K562 (cell line): Measurements from ENCODE around the gene UBE2S. TPM values are rescaled to one million over a fixed set of nuclear protein-coding genes. Genes with fewer than 3 reads are reported as not detected.

Experiments
- ARHGAP35 ChIP-seq: fragments of 450-650 bp; IDR thresholded peaks from 2 replicates; pipeline ENCODE4 v1.6.1; 2018; ENCODE audit not compliant: partially characterized antibody
- BDP1 ChIP-seq: IDR thresholded peaks from 3 replicates; pipeline ENCODE4 v1.6.1; 2011; ENCODE audit not compliant: insufficient read length, insufficient read depth
- CBFB ChIP-seq: sonication (generic); formaldehyde crosslinking; IDR thresholded peaks from 2 replicates; pipeline ENCODE4 v1.4.0; 2020; ENCODE audit warnings: mild to moderate bottlenecking, missing genetic modification reagents
- CHD2 ChIP-seq: IDR thresholded peaks from 2 replicates; pipeline ENCODE4 v1.6.1; 2011; ENCODE audit warnings: low read depth, low read length
- ERF ChIP-seq: fragments of 450-650 bp; formaldehyde crosslinking; IDR thresholded peaks from 2 replicates; pipeline ENCODE4 v1.4.0; 2020; ENCODE audit warnings: mild to moderate bottlenecking, mixed read lengths
- HNRNPL ChIP-seq: fragments of 200-400 bp; formaldehyde crosslinking; IDR thresholded peaks from 2 replicates; pipeline ENCODE4 v1.6.1; 2017; ENCODE audit warnings: low read depth, mild to moderate bottlenecking, low read length
- KHSRP ChIP-seq: fragments of 450-650 bp; IDR thresholded peaks from 2 replicates; pipeline ENCODE4 v1.6.1; 2017
- MECOM ChIP-seq: fragments of 250-450 bp; sonication (Bioruptor Pico); IDR thresholded peaks from 2 replicates; pipeline ENCODE4 v1.8.0; 2022; ENCODE audit warnings: inconsistent platforms
- PRMT5 ChIP-seq: sonication (generic); formaldehyde crosslinking; IDR thresholded peaks from 2 replicates; pipeline ENCODE4 v1.5.0; 2020; ENCODE audit warnings: missing genetic modification reagents
- SMC3 ChIP-seq: conservative IDR thresholded peaks from 2 replicates; pipeline ENCODE4 v1.6.1; 2011; ENCODE audit warnings: low read depth, low read length, improper control_type of control experiment; ENCODE audit not compliant: insufficient read depth
- ZKSCAN1 ChIP-seq: fragments of 150-350 bp; IDR thresholded peaks from 2 replicates; pipeline ENCODE4 v1.6.1; 2016; ENCODE audit warnings: low read depth, low read length
- ZNF239 ChIP-seq: fragments of 250-450 bp; sonication (Bioruptor Pico); IDR thresholded peaks from 2 replicates; pipeline ENCODE4 v1.4.0; 2020; ENCODE audit warnings: mild to moderate bottlenecking
- ZNF274 ChIP-seq: IDR thresholded peaks from 2 replicates; pipeline ENCODE4 v1.6.1; 2011; ENCODE audit warnings: low read depth, mild to moderate bottlenecking, low read length, moderate library complexity, borderline replicate concordance
- ZNF584 ChIP-seq: fragments of 200-800 bp; sonication (Bioruptor generic); IDR thresholded peaks from 2 replicates; pipeline ENCODE4 v1.6.1; 2016; ENCODE audit warnings: low read depth, mild to moderate bottlenecking, missing genetic modification characterization, missing compliant biosample characterization
- ZNF707 ChIP-seq: fragments of 250-450 bp; sonication (Bioruptor Pico); conservative IDR thresholded peaks from 2 replicates; pipeline ENCODE4 v1.8.0; 2022; ENCODE audit warnings: inconsistent platforms, mild to moderate bottlenecking, moderate library complexity
- polyA plus RNA-seq, 8 experiments: library from polyadenylated mRNA; depleted of rRNA in 4 of 8; stranded (reverse) in 5 of 8; unstranded in 3 of 8; fragments of >200 nt; fragmentation: Nextera tagmentation in 2 of 8; fragmentation: Illumina TruSeq in 1 of 8; extraction: Ambion mirVana in 2 of 8; extraction: Trizol in 1 of 8; gene quantifications; 2 replicates each; pipeline versions ENCODE4 v1.2.1 to v1.2.3, GENCODE V29; 2011 to 2014; ENCODE audit warnings: inconsistent platforms in 1 of 8, missing spikeins in 1 of 8
- total RNA-seq, 7 experiments: library from RNA; depleted of rRNA in 6 of 7; stranded (reverse); fragments of >200 nt in 6 of 7; fragmentation: Illumina TruSeq in 2 of 7; extraction: Trizol in 2 of 7; gene quantifications; 2 replicates each; pipeline versions ENCODE4 v1.2.1 to v1.2.3, GENCODE V29; 2011 to 2021; ENCODE audit warnings: low replicate concordance in 1 of 7
- TF ChIP-seq, protein P1 (sequence below), 3 experiments: IDR thresholded peaks in 2 of 3; conservative IDR thresholded peaks in 1 of 3; 2 replicates each; pipeline ENCODE4 v1.5.1; 2011 to 2012; ENCODE audit warnings: low read length in 3 of 3, mild to moderate bottlenecking in 3 of 3, control low read depth in 2 of 3, improper control_type of control experiment in 1 of 3, inconsistent platforms in 1 of 3, low read depth in 1 of 3, mixed read lengths in 1 of 3, moderate library complexity in 1 of 3; ENCODE audit not compliant: insufficient read depth in 2 of 3
- TF ChIP-seq, protein P2 (sequence below): fragments of 450-650 bp; IDR thresholded peaks from 2 replicates; pipeline ENCODE4 v1.6.1; 2014; ENCODE audit warnings: low read depth, mild to moderate bottlenecking, moderate library complexity, borderline replicate concordance
- TF ChIP-seq, protein P3 (sequence below): fragments of 200-800 bp; sonication (Bioruptor generic); IDR thresholded peaks from 2 replicates; pipeline ENCODE4 v1.6.1; 2017; ENCODE audit warnings: missing genetic modification characterization, missing compliant biosample characterization
- TF ChIP-seq, protein P4 (sequence below): fragments of 450-650 bp; IDR thresholded peaks from 2 replicates; pipeline ENCODE4 v1.6.1; 2017; ENCODE audit warnings: antibody characterized with exemption, mild to moderate bottlenecking
- TF ChIP-seq, protein P5 (sequence below): sonication (generic); formaldehyde crosslinking; IDR thresholded peaks from 2 replicates; pipeline ENCODE4 v1.9.0; 2022; ENCODE audit warnings: mild to moderate bottlenecking, missing genetic modification reagents

UBE2S gene
- total and polyA plus RNA-seq, 9 of the 15 experiments (the other 6 are each of a cell fraction or from before 2014, with no cell fraction given): 1.5 to 1,305 (median 157) TPM

DNA sequence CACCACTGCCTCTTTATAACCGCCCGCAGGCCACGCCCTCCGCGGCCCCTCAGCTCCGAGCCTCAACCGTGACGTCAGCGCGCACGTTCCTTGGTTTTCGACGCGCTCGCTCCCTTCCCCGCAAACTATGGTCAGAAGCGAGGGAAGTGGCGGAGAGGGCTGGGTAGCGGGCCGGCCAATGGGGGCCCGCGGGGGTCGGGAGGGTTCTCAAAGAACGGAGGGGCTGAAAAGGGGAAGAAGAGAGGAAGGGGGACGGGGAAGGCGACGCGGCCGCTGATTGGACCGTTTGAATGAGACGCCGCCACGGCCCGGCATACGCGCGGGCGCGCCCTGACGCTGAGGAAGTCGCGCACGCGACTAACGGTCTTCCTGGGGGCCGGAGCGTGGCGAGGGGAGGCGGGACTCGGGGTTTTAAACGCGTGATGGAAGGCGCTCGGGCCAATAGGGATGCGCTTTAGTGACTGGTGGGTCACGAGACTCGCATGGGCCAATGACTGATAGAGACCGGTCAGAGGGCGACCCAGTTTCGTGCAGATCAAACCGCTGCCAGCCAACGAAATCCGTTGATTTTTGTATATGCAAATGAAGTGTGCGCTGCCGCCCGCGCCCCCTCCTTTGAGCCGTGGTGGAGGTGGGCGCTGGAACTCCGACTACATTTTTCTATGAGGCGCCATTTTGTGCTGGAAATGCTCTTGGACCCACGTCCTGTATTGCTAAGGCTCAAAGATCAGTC is 378 bp upstream of the UBE2S start (continued):
- TF ChIP-seq BDP1 (no peak), CBFB (CRISPR knock-in tag) (no peak), ZNF274 (no peak; the same call in 1 of the 2 replicates), SMC3 (no peak), CHD2 (peak; percentile 71), KHSRP (peak; percentile 69), ARHGAP35 (no peak), ZNF707 (CRISPR knock-in tag) (no peak), ZNF239 (no peak), HNRNPL (no peak), ZKSCAN1 (no peak), ERF (CRISPR knock-in tag) (no peak), MECOM (no peak), PRMT5 (CRISPR knock-in tag) (no peak), ZNF584 (CRISPR knock-in tag) (no peak)
- TF ChIP-seq, protein P1, sequence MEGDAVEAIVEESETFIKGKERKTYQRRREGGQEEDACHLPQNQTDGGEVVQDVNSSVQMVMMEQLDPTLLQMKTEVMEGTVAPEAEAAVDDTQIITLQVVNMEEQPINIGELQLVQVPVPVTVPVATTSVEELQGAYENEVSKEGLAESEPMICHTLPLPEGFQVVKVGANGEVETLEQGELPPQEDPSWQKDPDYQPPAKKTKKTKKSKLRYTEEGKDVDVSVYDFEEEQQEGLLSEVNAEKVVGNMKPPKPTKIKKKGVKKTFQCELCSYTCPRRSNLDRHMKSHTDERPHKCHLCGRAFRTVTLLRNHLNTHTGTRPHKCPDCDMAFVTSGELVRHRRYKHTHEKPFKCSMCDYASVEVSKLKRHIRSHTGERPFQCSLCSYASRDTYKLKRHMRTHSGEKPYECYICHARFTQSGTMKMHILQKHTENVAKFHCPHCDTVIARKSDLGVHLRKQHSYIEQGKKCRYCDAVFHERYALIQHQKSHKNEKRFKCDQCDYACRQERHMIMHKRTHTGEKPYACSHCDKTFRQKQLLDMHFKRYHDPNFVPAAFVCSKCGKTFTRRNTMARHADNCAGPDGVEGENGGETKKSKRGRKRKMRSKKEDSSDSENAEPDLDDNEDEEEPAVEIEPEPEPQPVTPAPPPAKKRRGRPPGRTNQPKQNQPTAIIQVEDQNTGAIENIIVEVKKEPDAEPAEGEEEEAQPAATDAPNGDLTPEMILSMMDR (IDR thresholded peaks at IDR 0.05 in 2 of 3, conservative IDR thresholded peaks at IDR 0.05 in 1 of 3; ENCODE audit: insufficient read depth in 2 of 3, low read depth in 1 of 3, low read length in 3 of 3): no peak
- TF ChIP-seq, protein P2, sequence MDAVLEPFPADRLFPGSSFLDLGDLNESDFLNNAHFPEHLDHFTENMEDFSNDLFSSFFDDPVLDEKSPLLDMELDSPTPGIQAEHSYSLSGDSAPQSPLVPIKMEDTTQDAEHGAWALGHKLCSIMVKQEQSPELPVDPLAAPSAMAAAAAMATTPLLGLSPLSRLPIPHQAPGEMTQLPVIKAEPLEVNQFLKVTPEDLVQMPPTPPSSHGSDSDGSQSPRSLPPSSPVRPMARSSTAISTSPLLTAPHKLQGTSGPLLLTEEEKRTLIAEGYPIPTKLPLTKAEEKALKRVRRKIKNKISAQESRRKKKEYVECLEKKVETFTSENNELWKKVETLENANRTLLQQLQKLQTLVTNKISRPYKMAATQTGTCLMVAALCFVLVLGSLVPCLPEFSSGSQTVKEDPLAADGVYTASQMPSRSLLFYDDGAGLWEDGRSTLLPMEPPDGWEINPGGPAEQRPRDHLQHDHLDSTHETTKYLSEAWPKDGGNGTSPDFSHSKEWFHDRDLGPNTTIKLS: peak; percentile 72; the same call in 1 of the 2 replicates
- TF ChIP-seq, protein P3, sequence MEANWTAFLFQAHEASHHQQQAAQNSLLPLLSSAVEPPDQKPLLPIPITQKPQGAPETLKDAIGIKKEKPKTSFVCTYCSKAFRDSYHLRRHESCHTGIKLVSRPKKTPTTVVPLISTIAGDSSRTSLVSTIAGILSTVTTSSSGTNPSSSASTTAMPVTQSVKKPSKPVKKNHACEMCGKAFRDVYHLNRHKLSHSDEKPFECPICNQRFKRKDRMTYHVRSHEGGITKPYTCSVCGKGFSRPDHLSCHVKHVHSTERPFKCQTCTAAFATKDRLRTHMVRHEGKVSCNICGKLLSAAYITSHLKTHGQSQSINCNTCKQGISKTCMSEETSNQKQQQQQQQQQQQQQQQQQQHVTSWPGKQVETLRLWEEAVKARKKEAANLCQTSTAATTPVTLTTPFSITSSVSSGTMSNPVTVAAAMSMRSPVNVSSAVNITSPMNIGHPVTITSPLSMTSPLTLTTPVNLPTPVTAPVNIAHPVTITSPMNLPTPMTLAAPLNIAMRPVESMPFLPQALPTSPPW: peak; percentile 90
- TF ChIP-seq, protein P4, sequence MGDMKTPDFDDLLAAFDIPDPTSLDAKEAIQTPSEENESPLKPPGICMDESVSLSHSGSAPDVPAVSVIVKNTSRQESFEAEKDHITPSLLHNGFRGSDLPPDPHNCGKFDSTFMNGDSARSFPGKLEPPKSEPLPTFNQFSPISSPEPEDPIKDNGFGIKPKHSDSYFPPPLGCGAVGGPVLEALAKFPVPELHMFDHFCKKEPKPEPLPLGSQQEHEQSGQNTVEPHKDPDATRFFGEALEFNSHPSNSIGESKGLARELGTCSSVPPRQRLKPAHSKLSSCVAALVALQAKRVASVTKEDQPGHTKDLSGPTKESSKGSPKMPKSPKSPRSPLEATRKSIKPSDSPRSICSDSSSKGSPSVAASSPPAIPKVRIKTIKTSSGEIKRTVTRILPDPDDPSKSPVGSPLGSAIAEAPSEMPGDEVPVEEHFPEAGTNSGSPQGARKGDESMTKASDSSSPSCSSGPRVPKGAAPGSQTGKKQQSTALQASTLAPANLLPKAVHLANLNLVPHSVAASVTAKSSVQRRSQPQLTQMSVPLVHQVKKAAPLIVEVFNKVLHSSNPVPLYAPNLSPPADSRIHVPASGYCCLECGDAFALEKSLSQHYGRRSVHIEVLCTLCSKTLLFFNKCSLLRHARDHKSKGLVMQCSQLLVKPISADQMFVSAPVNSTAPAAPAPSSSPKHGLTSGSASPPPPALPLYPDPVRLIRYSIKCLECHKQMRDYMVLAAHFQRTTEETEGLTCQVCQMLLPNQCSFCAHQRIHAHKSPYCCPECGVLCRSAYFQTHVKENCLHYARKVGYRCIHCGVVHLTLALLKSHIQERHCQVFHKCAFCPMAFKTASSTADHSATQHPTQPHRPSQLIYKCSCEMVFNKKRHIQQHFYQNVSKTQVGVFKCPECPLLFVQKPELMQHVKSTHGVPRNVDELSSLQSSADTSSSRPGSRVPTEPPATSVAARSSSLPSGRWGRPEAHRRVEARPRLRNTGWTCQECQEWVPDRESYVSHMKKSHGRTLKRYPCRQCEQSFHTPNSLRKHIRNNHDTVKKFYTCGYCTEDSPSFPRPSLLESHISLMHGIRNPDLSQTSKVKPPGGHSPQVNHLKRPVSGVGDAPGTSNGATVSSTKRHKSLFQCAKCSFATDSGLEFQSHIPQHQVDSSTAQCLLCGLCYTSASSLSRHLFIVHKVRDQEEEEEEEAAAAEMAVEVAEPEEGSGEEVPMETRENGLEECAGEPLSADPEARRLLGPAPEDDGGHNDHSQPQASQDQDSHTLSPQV: no peak; the same call in 1 of the 2 replicates
- TF ChIP-seq, protein P5, sequence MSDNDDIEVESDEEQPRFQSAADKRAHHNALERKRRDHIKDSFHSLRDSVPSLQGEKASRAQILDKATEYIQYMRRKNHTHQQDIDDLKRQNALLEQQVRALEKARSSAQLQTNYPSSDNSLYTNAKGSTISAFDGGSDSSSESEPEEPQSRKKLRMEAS (CRISPR knock-in tag): peak; percentile 97
